HepG2 (cell line): ENCODE results near the gene CIB2. TPM values are rescaled to one million over a fixed set of nuclear protein-coding genes. Genes with fewer than 3 reads are reported as not detected.
A peak's percentile ranks its signal among the peaks of the same experiment; 100 is the strongest.

Source experiments
- ATAC-seq: fragments of 200-7000 bp; cut with Tn5 transposase; 3 replicates; pipeline ENCODE4 v1.9.1; 2020; ENCODE audit warnings: mild to moderate bottlenecking, moderate library complexity
- BruUV-seq: library from RNA; stranded (reverse); fragments of 400-500 nt; replicated peaks from 2 replicates; lab custom pipeline; 2021; lab: Mats Ljungman, UMichigan
- CTCF ChIA-PET: fragments of 300-600 bp; formaldehyde crosslinking; extraction: SDS; loops from one replicate; lab custom pipeline; 2021; ENCODE audit warnings: low total read pairs, inconsistent platforms, low intra/inter-chr PET ratio; lab: Yijun Ruan, JAX
- POLR2A ChIA-PET: fragments of 350-600 bp; sonication (Branson Sonifier 250); formaldehyde crosslinking; loops from one replicate; lab custom pipeline; 2020; ENCODE audit warnings: antibody characterized with exemption, inconsistent platforms; lab: Yijun Ruan, JAX
- DNase-seq: peaks from one replicate; pipeline ENCODE4 v3.0.0-alpha.2; 2015; ENCODE audit warnings: low spot score
- FAIRE-seq: peaks from 3 replicates; lab custom pipeline; 2011; peaks lifted over from hg19 to GRCh38; lab: Jason Lieb, UNC
- H2AFZ ChIP-seq: one replicate; pipeline ENCODE4 v1.6.1; 2011; ENCODE audit warnings: low read length, inconsistent platforms
- H3K27ac ChIP-seq: fragments of 300-600 bp; 3 replicates; pipeline ENCODE4 v1.8.0; 2011; ENCODE audit warnings: mixed run types, mild to moderate bottlenecking, mixed read lengths, low read length, inconsistent platforms; ENCODE audit not compliant: insufficient read depth; ENCODE audit errors: extremely low read length
- H3K27me3 ChIP-seq, 2 experiments: fragments of 200-600 bp in 1 of 2; 2 replicates in 1 of 2; 3 replicates in 1 of 2; pipeline versions ENCODE4 v1.6.0 to v1.8.0; 2011; ENCODE audit warnings: low read length in 2 of 2, mild to moderate bottlenecking in 2 of 2, moderate library complexity in 2 of 2, inconsistent platforms in 1 of 2; ENCODE audit not compliant: insufficient read depth in 2 of 2, control insufficient read depth in 1 of 2
- H3K36me3 ChIP-seq, 2 experiments: fragments of 200-600 bp in 1 of 2; replicated peaks in 1 of 2; 2 replicates in 1 of 2; 3 replicates in 1 of 2; pipeline versions ENCODE4 v1.5.1 to v1.8.0; 2011; ENCODE audit warnings: low read length in 2 of 2, inconsistent platforms in 1 of 2; ENCODE audit not compliant: insufficient read depth in 2 of 2, control insufficient read depth in 1 of 2
- H3K4me1 ChIP-seq: 2 replicates; pipeline ENCODE4 v1.5.1; 2012; ENCODE audit warnings: low read length, inconsistent platforms; ENCODE audit not compliant: insufficient read depth
- H3K4me2 ChIP-seq: 2 replicates; pipeline ENCODE4 v1.6.0; 2011; ENCODE audit warnings: low read depth, low read length, inconsistent platforms
- H3K4me3 ChIP-seq, 3 experiments: fragments of 200-600 bp in 1 of 3; sonication (generic), shearing (Covaris generic) in 1 of 3; replicated peaks in 1 of 3; 2 replicates each; pipeline ENCODE4 v1.5.1; 2011 to 2016; ENCODE audit warnings: low read length in 3 of 3, inconsistent platforms in 2 of 3, low read depth in 2 of 3, mild to moderate bottlenecking in 2 of 3, control low read depth in 1 of 3, mixed read lengths in 1 of 3; ENCODE audit not compliant: insufficient read depth in 1 of 3
- H3K79me2 ChIP-seq: one replicate; pipeline ENCODE4 v1.6.1; 2011; ENCODE audit warnings: low read length, inconsistent platforms; ENCODE audit not compliant: insufficient read depth
- H3K9ac ChIP-seq: 2 replicates; pipeline ENCODE4 v1.6.0; 2011; ENCODE audit warnings: mild to moderate bottlenecking, low read depth, low read length, inconsistent platforms; ENCODE audit not compliant: insufficient read depth
- H3K9me3 ChIP-seq: 2 replicates; pipeline ENCODE4 v1.5.1; 2012; ENCODE audit warnings: mild to moderate bottlenecking, low read length
- H4K20me1 ChIP-seq: 2 replicates; pipeline ENCODE4 v1.6.0; 2011; ENCODE audit warnings: inconsistent platforms, mild to moderate bottlenecking, low read length, moderate library complexity; ENCODE audit not compliant: insufficient read depth
- AGO2 ChIP-seq: fragments of 200-400 bp; formaldehyde crosslinking; optimal IDR thresholded peaks from 2 replicates; pipeline ENCODE3; 2017; ENCODE audit warnings: mild to moderate bottlenecking, low read depth, low read length, moderate library complexity
- DPF2 ChIP-seq: sonication (generic); formaldehyde crosslinking; IDR thresholded peaks from 2 replicates; pipeline ENCODE4 v1.4.0; 2020; ENCODE audit warnings: mild to moderate bottlenecking, low read depth, missing genetic modification reagents, borderline replicate concordance
- HHEX ChIP-seq: IDR thresholded peaks from 2 replicates; pipeline ENCODE4 v1.6.1; 2016; ENCODE audit warnings: control low read depth
- KLF11 ChIP-seq: IDR thresholded peaks from 2 replicates; pipeline ENCODE4 v1.6.1; 2016; ENCODE audit warnings: missing compliant biosample characterization
- MEIS1 ChIP-seq: sonication (generic); formaldehyde crosslinking; IDR thresholded peaks from 2 replicates; pipeline ENCODE4 v1.9.0; 2021; ENCODE audit warnings: mild to moderate bottlenecking, missing genetic modification reagents, moderate library complexity, borderline replicate concordance
- ZNF407 ChIP-seq: sonication (generic); formaldehyde crosslinking; IDR thresholded peaks from one replicate; pipeline ENCODE4 v1.5.1; 2020; ENCODE audit warnings: mild to moderate bottlenecking, missing genetic modification reagents; ENCODE audit errors: not compliant biosample characterization
- ZNF616 ChIP-seq: sonication (generic); formaldehyde crosslinking; IDR thresholded peaks from 2 replicates; pipeline ENCODE4 v1.5.0; 2020; ENCODE audit warnings: low read depth, mild to moderate bottlenecking, missing genetic modification reagents
- WGBS: methylation state at CpG from one replicate; pipeline ENCODE4 v1.1.6; 2017; ENCODE audit warnings: low lambda C conversion rate; 5-methylcytosine and 5-hydroxymethylcytosine counted together
- in situ Hi-C: cut with HindIII; loops from 2 replicates; pipeline ENCODE4 v1.10.0; 2017; ENCODE audit warnings: low pct_unique_long_range_greater_than_20kb; ENCODE audit not compliant: extremely low pct_ligation_motif_present
- intact Hi-C: fragments of 100-400 bp; cut with micrococcal nuclease; formaldehyde crosslinking; loops from one replicate; pipeline ENCODE4 v1.10.0; 2022; ENCODE audit not compliant: unreplicated experiment
- polyA plus RNA-seq, 8 experiments: library from polyadenylated mRNA; depleted of rRNA in 3 of 8; stranded (reverse) in 7 of 8; unstranded in 1 of 8; fragments of >200 nt; fragmentation: Illumina TruSeq in 4 of 8; extraction: Trizol in 4 of 8; gene quantifications; 2 replicates each; pipeline versions ENCODE4 v1.2.1 to v1.2.3, GENCODE V29; 2011 to 2016; ENCODE audit warnings: low read depth in 4 of 8, missing spikeins in 1 of 8, mixed read lengths in 1 of 8; ENCODE audit not compliant: insufficient read depth in 1 of 8
- total RNA-seq, 5 experiments: library from RNA; depleted of rRNA; stranded (reverse); fragments of >200 nt; fragmentation: Illumina TruSeq; extraction: Trizol; gene quantifications; 2 replicates each; pipeline ENCODE4 v1.2.3, GENCODE V29; 2016; ENCODE audit warnings: low read depth in 1 of 5
- TF ChIP-seq, protein P1 (sequence below): sonication (generic); formaldehyde crosslinking; IDR thresholded peaks from 2 replicates; pipeline ENCODE4 v1.4.0; 2020; ENCODE audit warnings: missing genetic modification reagents, mild to moderate bottlenecking, borderline replicate concordance

Gene CIB2
- total and polyA plus RNA-seq, 2 of the 13 experiments (the other 11 are each of a cell fraction or from before 2014, with no cell fraction given), result 1.4 to 1.5 TPM

GRCh38 chr15:78083687-78084448, 47.4 kb downstream of the CIB2 start (continued):
- TF ChIP-seq HHEX (CRISPR knock-in tag), result no peak

DNA sequence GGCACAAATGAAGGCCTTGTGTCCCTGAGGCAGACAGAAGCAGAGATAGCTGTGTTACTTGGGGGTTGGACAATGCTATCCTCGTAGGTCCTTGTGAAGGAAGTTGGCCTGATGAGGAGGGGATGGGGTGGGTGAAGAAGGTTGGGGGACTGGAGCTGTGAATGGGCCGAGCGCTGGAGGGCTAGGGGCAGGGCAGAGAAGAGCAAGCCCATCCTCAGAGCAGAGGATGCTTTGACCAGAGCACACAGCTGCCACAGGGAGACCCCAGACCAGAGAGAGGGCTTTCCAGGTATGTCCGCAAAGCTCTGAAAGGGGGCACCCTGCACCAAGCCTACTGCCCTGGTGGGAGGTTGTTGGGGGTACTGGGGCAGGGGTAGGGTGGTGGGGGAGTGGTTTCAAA, 48.1 kb downstream of the CIB2 start:
- Histone ChIP-seq H3K27ac (no peak overlapping the region), H3K9ac (no peak overlapping the region), H4K20me1 (no peaks in the 10 kb centered on the region), H3K4me1 (peaks cover 63% of the 10 kb centered on the region), H3K4me2 (peak overlapping the region; percentile 49; the same call in 1 of the 2 replicates), H3K79me2 (no peaks in the 10 kb centered on the region), H3K4me3 (no peak overlapping the region), H2AFZ (no peak overlapping the region), H3K9me3 (no peaks in the 10 kb centered on the region), H3K36me3 (no peaks in the 10 kb centered on the region), H3K27me3 (no peaks in the 10 kb centered on the region; a peak in 1 of 5 replicates)
- intact Hi-C loops, result no loop called here
- in situ Hi-C loops, result no loop called here
- no TSS peak for BruUV-seq
- DNase-seq (no peak), FAIRE-seq (no peak), ATAC-seq (no peak)
- ChIA-PET POLR2A (no interaction called here), CTCF (no interaction called here)
- 54% methylated on average over 4 of the region's 4 CpGs for WGBS
- no peak for TF ChIP-seq ZNF616 (CRISPR knock-in tag)
- TF ChIP-seq, protein P1, sequence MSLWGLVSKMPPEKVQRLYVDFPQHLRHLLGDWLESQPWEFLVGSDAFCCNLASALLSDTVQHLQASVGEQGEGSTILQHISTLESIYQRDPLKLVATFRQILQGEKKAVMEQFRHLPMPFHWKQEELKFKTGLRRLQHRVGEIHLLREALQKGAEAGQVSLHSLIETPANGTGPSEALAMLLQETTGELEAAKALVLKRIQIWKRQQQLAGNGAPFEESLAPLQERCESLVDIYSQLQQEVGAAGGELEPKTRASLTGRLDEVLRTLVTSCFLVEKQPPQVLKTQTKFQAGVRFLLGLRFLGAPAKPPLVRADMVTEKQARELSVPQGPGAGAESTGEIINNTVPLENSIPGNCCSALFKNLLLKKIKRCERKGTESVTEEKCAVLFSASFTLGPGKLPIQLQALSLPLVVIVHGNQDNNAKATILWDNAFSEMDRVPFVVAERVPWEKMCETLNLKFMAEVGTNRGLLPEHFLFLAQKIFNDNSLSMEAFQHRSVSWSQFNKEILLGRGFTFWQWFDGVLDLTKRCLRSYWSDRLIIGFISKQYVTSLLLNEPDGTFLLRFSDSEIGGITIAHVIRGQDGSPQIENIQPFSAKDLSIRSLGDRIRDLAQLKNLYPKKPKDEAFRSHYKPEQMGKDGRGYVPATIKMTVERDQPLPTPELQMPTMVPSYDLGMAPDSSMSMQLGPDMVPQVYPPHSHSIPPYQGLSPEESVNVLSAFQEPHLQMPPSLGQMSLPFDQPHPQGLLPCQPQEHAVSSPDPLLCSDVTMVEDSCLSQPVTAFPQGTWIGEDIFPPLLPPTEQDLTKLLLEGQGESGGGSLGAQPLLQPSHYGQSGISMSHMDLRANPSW (CRISPR knock-in tag), result no peak
- TF ChIP-seq ZNF407 (CRISPR knock-in tag), result no peak
- no peak for TF ChIP-seq KLF11 (CRISPR knock-in tag)
- no peak for TF ChIP-seq DPF2 (CRISPR knock-in tag)
- no peak for TF ChIP-seq MEIS1 (CRISPR knock-in tag)
- no peak for TF ChIP-seq AGO2
